GM12865 (cell line): ENCODE results near the gene IGSF6.
"Not testable (repeated sequence)": the region's sequence is repeated elsewhere in the genome, so short reads cannot be mapped to it uniquely, and the experiment has no call there.

Experiments
- DNase-seq: peaks from one replicate; pipeline ENCODE4 v3.0.0; 2010; ENCODE audit warnings: low read depth
- H3K4me3 ChIP-seq: 2 replicates; pipeline ENCODE4 v1.5.1; 2011; ENCODE audit warnings: mild to moderate bottlenecking, low read depth, low read length, control low read depth
- TF ChIP-seq, protein P1 (sequence below): IDR thresholded peaks from 2 replicates; pipeline ENCODE4 v1.5.1; 2011; ENCODE audit warnings: low read length, control low read depth, low read depth, inconsistent platforms; ENCODE audit not compliant: insufficient read depth; ENCODE audit errors: missing control alignments

IGSF6 gene, protein sequence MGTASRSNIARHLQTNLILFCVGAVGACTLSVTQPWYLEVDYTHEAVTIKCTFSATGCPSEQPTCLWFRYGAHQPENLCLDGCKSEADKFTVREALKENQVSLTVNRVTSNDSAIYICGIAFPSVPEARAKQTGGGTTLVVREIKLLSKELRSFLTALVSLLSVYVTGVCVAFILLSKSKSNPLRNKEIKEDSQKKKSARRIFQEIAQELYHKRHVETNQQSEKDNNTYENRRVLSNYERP

DNA sequence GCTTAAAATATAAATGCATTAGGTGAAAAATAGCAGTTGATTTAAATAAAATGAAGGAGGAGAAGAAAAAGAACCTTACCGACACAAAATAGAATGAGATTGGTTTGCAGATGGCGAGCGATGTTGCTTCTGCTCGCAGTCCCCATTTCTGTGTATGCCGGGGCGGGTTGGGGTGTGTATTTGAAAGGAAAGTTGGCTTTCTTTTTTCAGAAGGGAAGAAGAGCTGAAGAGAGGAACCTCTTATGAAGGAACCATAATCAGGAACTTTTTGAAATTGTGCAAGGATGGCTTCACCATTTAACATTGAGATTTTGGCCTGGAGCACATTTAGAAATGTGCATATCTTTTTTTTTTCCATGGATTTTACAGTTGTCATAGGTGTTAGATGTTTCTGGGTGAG is at the start of gene IGSF6:
TSS of gene IGSF6 (minus strand) at position 156 of the 400 bp plus-strand sequence. CDS start at position 146, 10 bp downstream.
- H3K4me3 ChIP-seq, result no peak within 1 kb of the TSS
- DNase-seq, result no peak
- TF ChIP-seq, protein P1, sequence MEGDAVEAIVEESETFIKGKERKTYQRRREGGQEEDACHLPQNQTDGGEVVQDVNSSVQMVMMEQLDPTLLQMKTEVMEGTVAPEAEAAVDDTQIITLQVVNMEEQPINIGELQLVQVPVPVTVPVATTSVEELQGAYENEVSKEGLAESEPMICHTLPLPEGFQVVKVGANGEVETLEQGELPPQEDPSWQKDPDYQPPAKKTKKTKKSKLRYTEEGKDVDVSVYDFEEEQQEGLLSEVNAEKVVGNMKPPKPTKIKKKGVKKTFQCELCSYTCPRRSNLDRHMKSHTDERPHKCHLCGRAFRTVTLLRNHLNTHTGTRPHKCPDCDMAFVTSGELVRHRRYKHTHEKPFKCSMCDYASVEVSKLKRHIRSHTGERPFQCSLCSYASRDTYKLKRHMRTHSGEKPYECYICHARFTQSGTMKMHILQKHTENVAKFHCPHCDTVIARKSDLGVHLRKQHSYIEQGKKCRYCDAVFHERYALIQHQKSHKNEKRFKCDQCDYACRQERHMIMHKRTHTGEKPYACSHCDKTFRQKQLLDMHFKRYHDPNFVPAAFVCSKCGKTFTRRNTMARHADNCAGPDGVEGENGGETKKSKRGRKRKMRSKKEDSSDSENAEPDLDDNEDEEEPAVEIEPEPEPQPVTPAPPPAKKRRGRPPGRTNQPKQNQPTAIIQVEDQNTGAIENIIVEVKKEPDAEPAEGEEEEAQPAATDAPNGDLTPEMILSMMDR, result no peak

GRCh38 chr16:21701271-21701670 is 48.9 kb upstream of the IGSF6 start:
- TF ChIP-seq, protein P1, result no peak
- no peak for DNase-seq

GRCh38 chr16:21698169-21699032 is 46.0 kb upstream of the IGSF6 start:
- DNase-seq, result no peak
- TF ChIP-seq, protein P1, result no peak
- H3K4me3 ChIP-seq, result no peak overlapping the region

More at GRCh38 chr16:21701271-21701670, 48.9 kb upstream of the IGSF6 start:
- H3K4me3 ChIP-seq, result no peak overlapping the region

- TF ChIP-seq, protein P1, result no peak
- DNase-seq, result no peak
- H3K4me3 ChIP-seq, result no peak overlapping the region
These were observed 44.6 kb upstream of the IGSF6 start for GRCh38 chr16:21697032-21697431.

- no peak for DNase-seq
- no peak overlapping the region for H3K4me3 ChIP-seq
- TF ChIP-seq, protein P1, result no peak
These were observed 42.2 kb upstream of the IGSF6 start for GRCh38 chr16:21694609-21695008.

- DNase-seq, H3K4me3 ChIP-seq: not testable (repeated sequence)
These were observed 38.6 kb upstream of the IGSF6 start for GRCh38 chr16:21690967-21691366.

GRCh38 chr16:21689107-21689506 is 36.7 kb upstream of the IGSF6 start:
- no peak overlapping the region for H3K4me3 ChIP-seq
- DNase-seq, result no peak
- TF ChIP-seq, protein P1, result no peak
